PFSK-1 (cell line): ENCODE results near the gene ADAM19.

ENCODE experiments used
- FOXP2 ChIP-seq: optimal IDR thresholded peaks from 2 replicates; pipeline ENCODE3; 2011; ENCODE audit warnings: borderline replicate concordance, control low read depth, inconsistent platforms; ENCODE audit not compliant: insufficient read depth; ENCODE audit errors: extremely low read length, extremely low read depth
- POLR2AphosphoS5 ChIP-seq: IDR thresholded peaks from 2 replicates; pipeline ENCODE4 v1.6.1; 2012; ENCODE audit warnings: low read depth, mild to moderate bottlenecking, control low read depth, low read length, moderate library complexity
- SIN3A ChIP-seq: IDR thresholded peaks from 2 replicates; pipeline ENCODE4 v1.6.1; 2012; ENCODE audit warnings: mild to moderate bottlenecking, low read length, moderate library complexity, borderline replicate concordance; ENCODE audit not compliant: insufficient read depth
- TAF1 ChIP-seq: IDR thresholded peaks from 2 replicates; pipeline ENCODE4 v1.6.1; 2012; ENCODE audit warnings: low read length, control low read depth, borderline replicate concordance; ENCODE audit not compliant: insufficient read depth
- TF ChIP-seq, protein P1 (sequence below), 2 experiments: IDR thresholded peaks; 2 replicates each; pipeline versions ENCODE4 v1.6.1 to v1.8.0; 2011 to 2012; ENCODE audit warnings: low read depth in 2 of 2, low read length in 2 of 2, control low read depth in 1 of 2, inconsistent platforms in 1 of 2, mild to moderate bottlenecking in 1 of 2, moderate library complexity in 1 of 2; ENCODE audit not compliant: insufficient read depth in 1 of 2

The ADAM19 gene

GRCh38 chr5:157479612-157480510 lies 95.7 kb downstream of the ADAM19 start:
- TF ChIP-seq FOXP2 (no peak), POLR2AphosphoS5 (no peak), SIN3A (no peak), TAF1 (no peak)
- TF ChIP-seq, protein P1, sequence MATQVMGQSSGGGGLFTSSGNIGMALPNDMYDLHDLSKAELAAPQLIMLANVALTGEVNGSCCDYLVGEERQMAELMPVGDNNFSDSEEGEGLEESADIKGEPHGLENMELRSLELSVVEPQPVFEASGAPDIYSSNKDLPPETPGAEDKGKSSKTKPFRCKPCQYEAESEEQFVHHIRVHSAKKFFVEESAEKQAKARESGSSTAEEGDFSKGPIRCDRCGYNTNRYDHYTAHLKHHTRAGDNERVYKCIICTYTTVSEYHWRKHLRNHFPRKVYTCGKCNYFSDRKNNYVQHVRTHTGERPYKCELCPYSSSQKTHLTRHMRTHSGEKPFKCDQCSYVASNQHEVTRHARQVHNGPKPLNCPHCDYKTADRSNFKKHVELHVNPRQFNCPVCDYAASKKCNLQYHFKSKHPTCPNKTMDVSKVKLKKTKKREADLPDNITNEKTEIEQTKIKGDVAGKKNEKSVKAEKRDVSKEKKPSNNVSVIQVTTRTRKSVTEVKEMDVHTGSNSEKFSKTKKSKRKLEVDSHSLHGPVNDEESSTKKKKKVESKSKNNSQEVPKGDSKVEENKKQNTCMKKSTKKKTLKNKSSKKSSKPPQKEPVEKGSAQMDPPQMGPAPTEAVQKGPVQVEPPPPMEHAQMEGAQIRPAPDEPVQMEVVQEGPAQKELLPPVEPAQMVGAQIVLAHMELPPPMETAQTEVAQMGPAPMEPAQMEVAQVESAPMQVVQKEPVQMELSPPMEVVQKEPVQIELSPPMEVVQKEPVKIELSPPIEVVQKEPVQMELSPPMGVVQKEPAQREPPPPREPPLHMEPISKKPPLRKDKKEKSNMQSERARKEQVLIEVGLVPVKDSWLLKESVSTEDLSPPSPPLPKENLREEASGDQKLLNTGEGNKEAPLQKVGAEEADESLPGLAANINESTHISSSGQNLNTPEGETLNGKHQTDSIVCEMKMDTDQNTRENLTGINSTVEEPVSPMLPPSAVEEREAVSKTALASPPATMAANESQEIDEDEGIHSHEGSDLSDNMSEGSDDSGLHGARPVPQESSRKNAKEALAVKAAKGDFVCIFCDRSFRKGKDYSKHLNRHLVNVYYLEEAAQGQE (IDR thresholded peaks at IDR 0.05; ENCODE audit: insufficient read depth in 1 of 2, low read depth in 2 of 2, low read length in 2 of 2) = no peak

- TF ChIP-seq POLR2AphosphoS5 (no peak), FOXP2 (no peak), SIN3A (no peak), TAF1 (no peak)
- TF ChIP-seq, protein P1 (IDR thresholded peaks at IDR 0.05; ENCODE audit: insufficient read depth in 1 of 2, low read depth in 2 of 2, low read length in 2 of 2) = no peak
Measured at GRCh38 chr5:157479166-157479565, 96.4 kb downstream of the ADAM19 start.

DNA sequence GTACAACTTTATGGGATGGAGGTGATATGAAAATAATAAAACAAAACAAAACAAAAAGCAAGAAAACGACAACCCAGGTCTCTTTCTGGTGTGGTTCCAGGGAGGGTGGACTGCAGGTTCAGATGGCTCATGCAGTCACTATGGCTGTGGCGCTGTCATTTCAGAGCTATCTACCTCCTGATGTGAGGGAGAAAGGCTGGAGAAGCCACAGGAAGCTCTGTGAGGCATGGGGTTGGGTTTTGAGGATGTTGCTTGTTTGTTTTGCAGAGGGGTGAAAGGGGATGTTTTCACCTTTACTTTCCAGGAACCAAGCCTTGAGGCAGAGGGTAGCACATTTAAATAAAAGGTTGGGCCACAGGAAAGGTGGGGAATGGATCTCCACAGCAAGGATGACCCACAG lies 96.8 kb downstream of the ADAM19 start:
- TF ChIP-seq, protein P1 (IDR thresholded peaks at IDR 0.05; ENCODE audit: insufficient read depth in 1 of 2, low read depth in 2 of 2, low read length in 2 of 2) = no peak
- TF ChIP-seq TAF1 = no peak
- no peak for TF ChIP-seq POLR2AphosphoS5
- TF ChIP-seq FOXP2 = no peak
- no peak for TF ChIP-seq SIN3A

DNA sequence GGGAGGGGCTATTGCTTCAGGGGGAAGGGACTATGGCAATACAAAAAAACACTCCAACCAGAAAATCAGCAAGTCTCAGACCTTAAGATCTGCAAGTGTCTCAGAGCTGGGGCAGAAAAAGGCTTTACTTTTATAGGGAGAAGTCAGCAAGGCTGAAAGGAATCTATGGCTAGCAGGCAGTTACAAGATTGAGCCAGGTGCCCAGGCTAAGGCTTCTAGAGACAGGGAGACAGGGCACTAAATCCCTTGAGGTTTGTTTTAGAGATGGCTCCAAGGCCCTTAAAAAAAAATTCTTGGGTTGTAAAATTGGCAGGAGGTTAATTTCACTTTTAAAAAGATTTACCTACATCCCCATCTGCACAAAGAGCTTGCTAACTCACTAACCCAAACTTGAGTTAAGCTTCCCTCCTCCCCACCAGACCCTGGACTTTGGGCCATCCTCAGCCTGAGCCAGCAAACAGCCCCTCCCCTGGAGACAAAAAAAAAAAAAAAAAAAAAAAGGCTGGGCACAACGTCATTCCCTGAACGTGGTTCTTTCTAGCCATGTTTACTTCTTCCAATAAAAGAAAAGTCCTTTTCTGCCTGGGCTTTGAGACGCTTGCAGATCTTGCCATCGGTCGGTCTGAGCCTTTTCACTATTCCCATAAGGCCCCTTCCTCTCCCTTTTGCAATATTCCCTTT lies 97.6 kb downstream of the ADAM19 start:
- TF ChIP-seq, protein P1 (IDR thresholded peaks at IDR 0.05; ENCODE audit: insufficient read depth in 1 of 2, low read depth in 2 of 2, low read length in 2 of 2) = no peak
- TF ChIP-seq SIN3A (no peak), FOXP2 (no peak), TAF1 (no peak), POLR2AphosphoS5 (no peak)
